Measurements from ENCODE around the gene PDZD2.
"Not testable (repeated sequence)": the region's sequence is repeated elsewhere in the genome, so short reads cannot be mapped to it uniquely, and the experiment has no call there.

PDZD2 gene

DNA sequence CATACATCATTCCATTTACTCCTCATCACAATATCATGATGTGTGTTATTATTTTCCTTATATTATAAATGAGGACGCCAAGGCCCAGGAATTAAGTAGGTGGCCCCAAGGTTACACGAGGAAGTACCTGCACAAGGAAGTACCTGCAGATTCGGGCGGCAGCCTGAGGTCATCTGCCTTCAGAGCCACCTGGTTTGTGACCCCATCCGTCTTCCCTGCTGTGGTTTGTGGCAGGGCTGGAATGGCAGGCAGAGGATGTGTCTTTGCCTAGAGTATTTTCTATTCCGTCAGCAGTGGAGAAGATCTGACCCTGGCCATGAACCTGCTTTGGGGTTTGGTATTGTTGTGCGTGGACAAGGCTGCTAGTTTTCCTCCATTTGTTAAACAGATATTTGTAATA lies 59.7 kb downstream of the PDZD2 start:
- no peak for DNase-seq

- no peak for DNase-seq
Observed at GRCh38 chr5:31701642-31702299, 62.8 kb downstream of the PDZD2 start.

DNA sequence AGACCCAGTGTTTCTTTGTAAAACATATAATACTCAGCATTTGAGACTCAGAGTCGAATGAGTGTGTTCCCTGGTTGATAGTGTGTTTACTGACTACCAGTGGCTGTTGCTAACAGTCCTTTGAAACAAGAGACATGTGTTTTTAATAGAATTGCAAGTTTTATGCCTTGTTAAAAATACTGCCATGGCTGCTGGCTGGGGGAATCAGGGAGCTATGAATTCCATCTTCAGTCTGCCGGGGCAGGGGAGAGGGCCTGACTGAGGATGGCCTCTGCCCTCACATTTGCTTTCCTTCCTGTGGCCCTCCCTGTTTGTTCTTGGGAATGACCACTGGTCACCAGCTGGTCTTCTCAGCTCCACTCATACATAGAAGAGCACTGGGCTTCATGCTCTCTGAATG lies 63.8 kb downstream of the PDZD2 start:
- no peak for DNase-seq

- no peak for DNase-seq
Observed at GRCh38 chr5:31703757-31704156, 64.8 kb downstream of the PDZD2 start.

DNA sequence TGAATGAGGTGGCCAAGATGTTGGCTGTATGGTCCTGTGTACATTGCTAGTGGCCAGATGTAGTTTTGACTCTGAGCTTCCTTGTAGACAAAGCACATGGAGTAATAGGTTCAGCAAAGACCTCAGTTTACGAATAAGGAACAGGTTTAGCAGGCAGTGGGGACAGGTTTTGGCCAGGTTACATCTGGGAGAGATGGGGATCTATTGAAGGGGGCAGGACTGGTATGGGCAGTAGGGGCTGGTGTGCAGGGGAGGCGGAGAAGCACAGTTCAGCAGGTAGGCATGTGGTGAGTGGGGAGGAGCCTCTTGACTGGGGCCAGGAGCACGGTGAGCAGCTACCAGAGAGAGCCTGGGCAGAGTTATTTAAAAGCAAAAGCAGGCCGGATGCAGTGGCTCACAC lies 67.3 kb downstream of the PDZD2 start:
- DNase-seq: no peak

DNA sequence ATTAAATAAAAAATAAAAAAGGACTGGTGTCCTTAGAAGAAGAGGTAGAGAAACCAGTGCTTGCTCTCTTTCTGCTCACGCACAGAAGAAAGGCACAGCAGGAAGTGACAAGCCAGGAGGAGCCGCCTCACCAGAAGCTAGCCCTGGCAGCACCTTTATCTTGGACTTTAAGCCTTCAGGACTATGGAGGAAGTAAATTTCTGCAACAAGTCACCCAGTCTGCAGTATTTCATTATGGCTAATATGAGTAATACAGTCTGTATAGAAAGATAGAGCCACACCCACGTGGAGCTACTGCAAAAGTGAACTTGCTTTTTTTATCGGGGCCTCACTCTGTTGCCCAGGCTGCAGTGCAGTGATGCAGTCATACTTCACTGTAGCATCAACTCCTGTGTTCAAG lies 68.4 kb downstream of the PDZD2 start:
- DNase-seq: no peak

GRCh38 chr5:31708089-31708488 lies 69.2 kb downstream of the PDZD2 start:
- DNase-seq: no peak

GRCh38 chr5:31711363-31711762 lies 72.4 kb downstream of the PDZD2 start:
- no peak for DNase-seq

GRCh38 chr5:31711935-31712592 lies 73.1 kb downstream of the PDZD2 start:
- no peak for DNase-seq

GRCh38 chr5:31717561-31717960 lies 78.6 kb downstream of the PDZD2 start:
- no peak for DNase-seq

DNA sequence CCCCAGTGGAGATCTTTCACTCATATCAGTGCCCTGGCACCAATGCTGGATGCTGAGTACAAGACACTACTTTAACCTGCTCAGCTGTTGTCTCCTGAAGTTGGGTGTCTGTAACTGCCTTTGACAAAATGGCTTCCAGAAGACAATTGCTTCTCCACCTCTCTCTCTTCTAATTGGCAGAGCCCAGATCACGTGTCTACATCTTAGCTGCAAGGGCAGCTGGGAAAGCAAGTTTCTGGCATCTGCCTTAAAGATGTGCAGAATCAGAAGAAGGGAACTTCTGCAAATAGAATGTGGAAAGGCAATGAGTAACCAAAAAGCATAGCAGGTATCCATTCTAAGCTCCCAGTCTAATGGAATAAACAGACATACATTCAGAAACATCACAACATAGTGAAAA lies 81.1 kb downstream of the PDZD2 start:
- no peak for DNase-seq

DNA sequence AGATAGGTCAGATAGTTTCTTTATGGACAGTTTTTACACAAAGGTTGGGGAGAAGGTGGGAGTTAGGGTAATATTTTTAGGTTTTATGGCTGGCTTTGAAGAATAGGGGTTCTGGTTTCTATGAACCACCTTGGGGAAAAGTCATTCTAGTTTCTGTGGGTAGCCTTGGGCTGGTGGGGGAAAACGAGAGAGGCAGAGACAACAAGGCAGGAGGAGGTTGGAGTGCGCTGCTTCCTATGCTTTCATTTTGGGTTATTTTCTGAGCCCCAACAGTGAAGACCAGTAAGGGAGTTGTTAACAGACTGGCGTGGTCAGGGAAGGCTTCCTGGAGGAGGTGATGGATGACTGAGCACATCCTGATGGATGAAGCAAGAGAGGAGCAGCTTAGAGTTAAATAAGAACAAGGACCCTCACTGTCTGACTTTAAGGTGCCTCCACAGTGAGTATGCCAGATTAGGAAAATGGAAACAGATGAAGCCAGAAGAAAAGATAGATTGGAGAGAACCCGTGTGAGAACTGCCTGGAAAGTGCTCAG lies 81.9 kb downstream of the PDZD2 start:
- DNase-seq: no peak

- DNase-seq: no peak
Observed at GRCh38 chr5:31722111-31722510, 83.2 kb downstream of the PDZD2 start.

- no peak for DNase-seq
Observed at GRCh38 chr5:31725996-31726395, 87.1 kb downstream of the PDZD2 start.

DNA sequence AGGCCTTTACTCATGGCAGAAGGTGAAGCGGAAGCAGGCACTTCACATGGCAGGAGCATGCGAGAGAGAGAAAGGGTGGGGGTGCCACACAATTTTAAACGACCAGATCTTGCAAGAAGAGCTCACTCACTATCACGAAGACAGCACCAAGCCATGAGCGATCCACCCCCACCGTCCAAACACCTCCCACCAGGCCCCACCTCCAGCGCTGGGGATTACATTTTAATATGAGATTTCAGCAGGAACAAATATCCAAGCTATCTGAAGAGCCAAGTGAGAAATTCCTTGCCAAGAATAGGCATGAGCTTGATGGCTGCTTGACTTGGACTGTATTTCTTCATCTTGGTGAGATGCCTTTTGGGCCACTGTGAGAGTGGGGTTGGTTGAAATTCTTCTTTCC lies 88.0 kb downstream of the PDZD2 start:
- DNase-seq: no peak

GRCh38 chr5:31728039-31728438 lies 89.1 kb downstream of the PDZD2 start:
- DNase-seq: no peak

DNA sequence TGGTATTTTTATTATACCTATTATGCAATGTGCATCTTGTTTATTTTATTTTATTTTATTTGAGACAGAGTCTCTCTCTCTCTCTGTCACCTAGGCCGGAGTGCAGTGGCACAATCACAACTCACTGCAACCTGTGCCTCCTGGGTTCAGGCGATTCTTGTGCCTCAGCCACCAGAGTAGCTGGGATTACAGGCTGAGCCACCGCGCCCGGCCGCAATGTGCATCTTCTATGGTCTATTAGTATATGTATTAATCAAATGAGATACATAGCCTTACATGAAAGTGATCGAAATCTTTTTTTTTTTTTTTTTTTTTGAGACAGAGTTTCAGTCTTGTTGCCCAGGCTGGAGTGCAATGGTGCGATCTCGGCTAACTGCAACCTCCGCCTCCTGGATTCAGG lies 89.9 kb downstream of the PDZD2 start:
- not testable (repeated sequence) for DNase-seq

DNA sequence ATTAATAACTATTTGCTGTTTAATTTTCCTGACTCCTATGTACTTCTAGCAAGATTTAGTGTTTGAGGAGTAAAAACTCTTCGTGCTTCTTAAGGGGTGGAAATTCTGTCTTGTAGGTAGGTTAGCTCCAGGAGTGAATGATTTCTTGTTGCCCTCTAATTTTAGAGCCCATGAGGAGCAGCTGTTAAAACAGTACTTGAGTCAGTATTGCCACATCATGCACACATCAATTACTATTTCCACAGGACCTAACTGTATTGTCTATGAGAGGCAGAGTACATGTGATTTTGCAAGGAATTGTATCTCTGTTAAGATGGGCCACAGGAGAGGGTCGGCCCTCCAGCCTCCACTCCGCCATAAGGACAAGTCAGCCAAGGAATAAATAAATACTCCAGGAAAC lies 91.2 kb downstream of the PDZD2 start:
- DNase-seq: no peak

DNA sequence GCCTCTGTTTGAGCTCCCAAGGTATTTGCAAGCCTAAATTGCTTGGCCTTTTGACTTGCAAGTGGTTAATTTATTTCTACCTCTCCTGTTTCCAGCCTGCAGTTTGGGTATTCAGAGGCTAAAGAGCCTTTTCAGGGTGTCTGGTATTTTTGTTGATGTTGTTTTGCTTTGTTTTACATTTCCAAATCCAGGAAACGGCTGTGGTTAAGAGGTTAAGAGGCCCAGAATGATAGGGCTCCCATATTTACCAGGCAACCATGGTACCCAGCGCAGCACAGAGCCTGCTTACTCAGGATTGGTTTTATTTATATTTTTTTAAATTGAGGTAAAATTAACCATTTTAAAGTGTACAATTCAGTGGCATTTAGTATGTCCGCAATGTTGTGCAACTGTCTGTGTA lies 92.1 kb downstream of the PDZD2 start:
- DNase-seq: no peak

- no peak for DNase-seq
Observed at GRCh38 chr5:31731710-31732301, 92.9 kb downstream of the PDZD2 start.

- DNase-seq: not testable (repeated sequence)
Observed at GRCh38 chr5:31732821-31733220, 93.9 kb downstream of the PDZD2 start.

DNA sequence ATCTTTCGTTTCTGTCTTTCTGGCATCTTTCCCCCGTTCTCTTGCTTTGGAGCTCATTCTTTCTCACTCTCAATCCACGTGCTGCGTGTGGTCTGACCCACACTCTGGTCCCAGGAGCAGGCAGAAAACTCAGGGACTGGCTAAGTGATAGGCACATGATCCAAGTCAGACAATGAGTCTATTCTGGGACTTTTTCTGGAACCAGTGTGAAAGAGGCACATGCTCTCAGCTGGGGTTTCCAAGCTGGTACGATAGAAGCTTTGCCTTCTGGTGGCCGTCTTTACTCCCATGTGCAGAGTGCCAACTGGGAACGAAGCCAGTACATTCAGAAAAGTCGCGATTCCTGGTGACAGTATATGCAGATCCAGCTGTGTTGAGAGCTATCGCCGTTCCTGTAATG lies 94.4 kb downstream of the PDZD2 start:
- DNase-seq: no peak

- no peak for DNase-seq
Observed at GRCh38 chr5:31736127-31736526, 97.2 kb downstream of the PDZD2 start.

DNA sequence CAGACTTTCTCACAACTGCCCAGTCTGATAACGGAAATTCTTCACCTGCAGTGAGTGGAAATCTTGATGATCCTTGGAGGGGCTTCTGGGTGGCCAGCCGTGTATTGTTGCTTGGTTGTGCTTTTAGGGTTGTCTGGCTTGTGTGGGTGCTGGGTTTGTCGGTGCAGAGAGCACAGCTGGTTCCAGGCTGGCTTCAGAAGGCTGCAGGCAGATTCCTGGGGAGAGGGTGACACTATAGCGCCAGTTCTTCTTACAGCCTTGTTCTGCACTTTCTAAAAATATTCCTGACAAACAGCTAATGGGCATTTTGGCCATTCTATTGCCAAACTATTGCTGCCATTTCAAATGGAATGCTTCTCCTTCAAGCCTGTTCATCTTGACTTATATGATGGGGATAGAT lies 99.3 kb downstream of the PDZD2 start:
- no peak for DNase-seq
